ENCODE results near the gene PRKCH.

- no peak for TF ChIP-seq E2F8 (IDR thresholded peaks at IDR 0.05; ENCODE audit: low read depth, partially characterized antibody)
- no peak for TF ChIP-seq JUN (IDR thresholded peaks at IDR 0.05; ENCODE audit: borderline replicate concordance, low read depth, low read length)
- no peak for TF ChIP-seq JUN (CRISPR knock-in tag; IDR thresholded peaks at IDR 0.05; ENCODE audit: borderline replicate concordance)
- no peak for TF ChIP-seq EP300 (IDR thresholded peaks at IDR 0.05; ENCODE audit: low read length)
Observed at GRCh38 chr14:61556455-61556854, 235.1 kb downstream of the PRKCH start.
